ENCODE measurements around the gene RASGRF1. TPM values are rescaled to one million over a fixed set of nuclear protein-coding genes. Genes with fewer than 3 reads are reported as not detected.
A peak's percentile ranks its signal among the peaks of the same experiment; 100 is the strongest.

Gene RASGRF1, protein sequence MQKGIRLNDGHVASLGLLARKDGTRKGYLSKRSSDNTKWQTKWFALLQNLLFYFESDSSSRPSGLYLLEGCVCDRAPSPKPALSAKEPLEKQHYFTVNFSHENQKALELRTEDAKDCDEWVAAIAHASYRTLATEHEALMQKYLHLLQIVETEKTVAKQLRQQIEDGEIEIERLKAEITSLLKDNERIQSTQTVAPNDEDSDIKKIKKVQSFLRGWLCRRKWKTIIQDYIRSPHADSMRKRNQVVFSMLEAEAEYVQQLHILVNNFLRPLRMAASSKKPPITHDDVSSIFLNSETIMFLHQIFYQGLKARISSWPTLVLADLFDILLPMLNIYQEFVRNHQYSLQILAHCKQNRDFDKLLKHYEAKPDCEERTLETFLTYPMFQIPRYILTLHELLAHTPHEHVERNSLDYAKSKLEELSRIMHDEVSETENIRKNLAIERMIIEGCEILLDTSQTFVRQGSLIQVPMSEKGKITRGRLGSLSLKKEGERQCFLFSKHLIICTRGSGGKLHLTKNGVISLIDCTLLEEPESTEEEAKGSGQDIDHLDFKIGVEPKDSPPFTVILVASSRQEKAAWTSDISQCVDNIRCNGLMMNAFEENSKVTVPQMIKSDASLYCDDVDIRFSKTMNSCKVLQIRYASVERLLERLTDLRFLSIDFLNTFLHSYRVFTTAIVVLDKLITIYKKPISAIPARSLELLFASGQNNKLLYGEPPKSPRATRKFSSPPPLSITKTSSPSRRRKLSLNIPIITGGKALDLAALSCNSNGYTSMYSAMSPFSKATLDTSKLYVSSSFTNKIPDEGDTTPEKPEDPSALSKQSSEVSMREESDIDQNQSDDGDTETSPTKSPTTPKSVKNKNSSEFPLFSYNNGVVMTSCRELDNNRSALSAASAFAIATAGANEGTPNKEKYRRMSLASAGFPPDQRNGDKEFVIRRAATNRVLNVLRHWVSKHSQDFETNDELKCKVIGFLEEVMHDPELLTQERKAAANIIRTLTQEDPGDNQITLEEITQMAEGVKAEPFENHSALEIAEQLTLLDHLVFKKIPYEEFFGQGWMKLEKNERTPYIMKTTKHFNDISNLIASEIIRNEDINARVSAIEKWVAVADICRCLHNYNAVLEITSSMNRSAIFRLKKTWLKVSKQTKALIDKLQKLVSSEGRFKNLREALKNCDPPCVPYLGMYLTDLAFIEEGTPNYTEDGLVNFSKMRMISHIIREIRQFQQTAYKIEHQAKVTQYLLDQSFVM (N-terminal part only)
- not detected for total RNA-seq

DNA sequence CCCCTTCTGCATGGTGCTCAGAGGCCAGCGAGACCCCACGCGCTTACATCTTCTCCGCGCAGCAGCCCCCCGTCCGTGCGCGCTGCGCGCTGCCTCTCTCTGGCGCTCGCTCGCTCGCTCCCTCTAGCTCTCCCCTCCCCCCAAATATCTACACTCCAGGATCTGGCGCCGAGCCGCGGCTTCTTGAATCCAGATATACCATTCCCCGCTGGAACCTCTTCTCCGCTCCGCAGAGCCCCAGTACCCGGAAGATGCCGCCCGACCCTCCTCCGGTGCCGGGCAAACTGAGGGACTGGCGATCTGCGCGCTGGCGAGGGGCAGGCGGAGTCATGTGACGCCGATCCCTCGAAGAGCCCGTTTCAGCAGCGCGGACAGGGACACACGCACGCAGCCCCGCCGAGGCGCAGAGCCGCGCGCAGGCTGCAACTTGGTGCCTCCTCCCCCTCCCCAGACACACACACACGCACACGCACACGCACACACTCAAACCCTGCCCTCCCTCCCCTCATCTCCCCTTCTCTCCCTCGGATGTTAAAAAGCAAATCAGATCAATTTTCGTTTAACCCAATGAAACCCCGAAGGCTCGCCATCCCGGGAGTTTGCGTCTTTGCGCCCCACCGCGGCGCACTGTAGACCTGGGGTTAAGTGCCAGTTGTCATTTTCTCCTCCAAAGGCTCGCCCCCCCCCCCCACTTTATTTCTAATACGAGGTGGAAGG is at the start of gene RASGRF1:
RASGRF1 (minus strand) TSS at position 294 of the 717 bp plus-strand sequence; CDS start at position 12, 282 bp downstream.
- Mint-ChIP-seq H3K4me1 (peaks cover 4% of the 10 kb centered on the region), H3K27me3 (peaks cover 82% of the 10 kb centered on the region), H3K36me3 (no peaks in the 10 kb centered on the region), H3K9me3 (no peaks in the 10 kb centered on the region), H3K4me3 (peak within 1 kb of the TSS; percentile 64), H3K27ac (no peak within 1 kb of the TSS)
- DNase-seq: no peak

DNA sequence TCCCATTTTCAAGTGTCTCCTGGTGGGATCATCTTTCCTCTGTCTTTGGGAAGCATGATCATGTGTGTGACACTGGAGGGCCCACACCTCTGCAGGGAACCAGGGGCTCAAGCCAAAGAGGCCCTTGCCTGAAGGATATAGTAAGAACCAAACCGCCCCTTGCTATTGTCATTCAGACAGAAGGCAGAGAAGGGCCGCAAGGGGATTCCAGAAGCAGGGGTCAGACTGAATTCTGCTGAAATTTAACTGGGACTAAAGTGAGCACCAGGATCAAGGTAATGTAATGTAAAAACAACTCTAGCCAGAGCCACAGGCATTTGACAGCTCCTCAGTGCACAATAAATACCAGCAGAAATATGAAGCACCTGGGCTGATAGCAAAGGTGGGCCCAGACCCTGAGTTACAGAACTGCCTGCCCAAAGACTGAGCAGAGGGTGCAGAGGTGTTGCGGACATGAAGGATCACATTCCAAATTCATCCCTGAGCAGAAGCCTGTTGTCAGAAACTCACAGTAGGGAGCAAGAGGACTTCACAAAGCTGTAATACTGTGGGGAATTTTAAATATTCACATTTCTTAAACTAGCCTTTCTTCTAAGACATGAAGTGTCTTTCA is 46.0 kb upstream of the RASGRF1 start:
- Mint-ChIP-seq H3K27ac (no peak overlapping the region), H3K36me3 (no peaks in the 10 kb centered on the region), H3K4me3 (no peak overlapping the region), H3K4me1 (no peaks in the 10 kb centered on the region), H3K9me3 (no peaks in the 10 kb centered on the region), H3K27me3 (peaks cover 55% of the 10 kb centered on the region)
- no peak for DNase-seq

DNA sequence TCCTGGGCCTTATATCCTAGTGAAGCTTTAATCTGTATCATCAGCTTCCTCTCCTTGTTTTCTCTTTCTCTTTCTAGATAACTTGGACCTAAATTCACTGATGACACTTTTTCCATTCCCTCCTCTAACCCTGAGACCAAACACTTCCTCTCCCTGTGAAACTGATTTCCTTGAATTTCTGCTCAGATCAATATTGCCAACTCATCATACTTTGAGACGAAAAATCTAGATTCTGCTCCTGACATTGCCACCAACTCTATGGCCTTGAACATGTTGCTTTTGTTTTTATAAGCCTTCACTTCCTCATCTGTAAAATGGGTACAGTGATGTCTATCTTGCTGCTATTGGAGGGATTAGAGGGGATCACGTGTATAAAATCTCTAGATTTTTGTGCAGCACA is 42.7 kb upstream of the RASGRF1 start:
- no peak overlapping the region for H3K27ac Mint-ChIP-seq
- no peak for DNase-seq
- H3K36me3 Mint-ChIP-seq: no peaks in the 10 kb centered on the region
- peaks cover 48% of the 10 kb centered on the region for H3K27me3 Mint-ChIP-seq
- H3K4me3 Mint-ChIP-seq: no peak overlapping the region
- H3K4me1 Mint-ChIP-seq: no peaks in the 10 kb centered on the region
- no peaks in the 10 kb centered on the region for H3K9me3 Mint-ChIP-seq

DNA sequence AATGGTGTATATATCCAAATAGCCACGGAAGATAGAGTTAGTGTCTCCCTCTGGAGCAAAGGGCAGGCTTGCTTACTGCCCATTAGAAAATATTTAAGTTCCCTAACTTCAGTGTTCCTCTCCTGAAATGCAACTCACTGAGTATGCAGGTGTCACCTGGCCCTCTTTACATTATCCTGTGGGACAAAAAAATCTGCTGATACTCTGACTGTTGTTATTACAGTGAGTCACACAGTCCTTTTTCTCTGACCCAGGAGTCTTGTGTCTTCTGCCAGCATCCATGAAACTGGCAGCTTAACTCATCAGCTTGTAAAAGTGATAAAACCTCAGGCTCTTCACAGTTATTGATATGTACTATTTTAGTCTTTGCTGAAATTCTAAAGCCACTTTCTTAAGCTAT is 42.2 kb upstream of the RASGRF1 start:
- H3K27me3 Mint-ChIP-seq: peaks cover 45% of the 10 kb centered on the region
- no peak overlapping the region for H3K27ac Mint-ChIP-seq
- DNase-seq: no peak
- no peaks in the 10 kb centered on the region for H3K36me3 Mint-ChIP-seq
- H3K9me3 Mint-ChIP-seq: no peaks in the 10 kb centered on the region
- H3K4me1 Mint-ChIP-seq: no peaks in the 10 kb centered on the region
- no peak overlapping the region for H3K4me3 Mint-ChIP-seq

DNA sequence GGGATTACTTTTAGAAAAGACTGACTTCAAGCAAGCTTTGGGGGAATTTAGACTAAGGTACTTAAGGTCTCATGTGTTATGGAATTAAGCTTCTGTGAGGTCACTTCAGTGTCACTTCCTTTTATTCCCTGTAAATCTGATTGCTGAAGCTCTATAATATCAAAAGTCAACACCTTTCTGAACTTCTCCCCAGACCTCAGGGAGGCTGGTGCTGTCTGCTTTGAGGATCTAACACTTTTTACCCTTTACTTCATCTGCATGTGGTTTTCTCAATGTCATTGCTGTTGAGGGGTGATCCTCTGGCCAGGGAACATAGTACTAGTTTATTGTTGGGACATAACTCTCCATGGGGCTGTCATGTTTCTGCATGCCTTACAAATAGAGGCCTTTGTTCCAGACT is 41.8 kb upstream of the RASGRF1 start:
- no peak for DNase-seq
- Mint-ChIP-seq H3K4me3 (no peak overlapping the region), H3K27ac (no peak overlapping the region), H3K4me1 (no peaks in the 10 kb centered on the region), H3K36me3 (no peaks in the 10 kb centered on the region), H3K27me3 (peaks cover 49% of the 10 kb centered on the region), H3K9me3 (no peaks in the 10 kb centered on the region)

DNA sequence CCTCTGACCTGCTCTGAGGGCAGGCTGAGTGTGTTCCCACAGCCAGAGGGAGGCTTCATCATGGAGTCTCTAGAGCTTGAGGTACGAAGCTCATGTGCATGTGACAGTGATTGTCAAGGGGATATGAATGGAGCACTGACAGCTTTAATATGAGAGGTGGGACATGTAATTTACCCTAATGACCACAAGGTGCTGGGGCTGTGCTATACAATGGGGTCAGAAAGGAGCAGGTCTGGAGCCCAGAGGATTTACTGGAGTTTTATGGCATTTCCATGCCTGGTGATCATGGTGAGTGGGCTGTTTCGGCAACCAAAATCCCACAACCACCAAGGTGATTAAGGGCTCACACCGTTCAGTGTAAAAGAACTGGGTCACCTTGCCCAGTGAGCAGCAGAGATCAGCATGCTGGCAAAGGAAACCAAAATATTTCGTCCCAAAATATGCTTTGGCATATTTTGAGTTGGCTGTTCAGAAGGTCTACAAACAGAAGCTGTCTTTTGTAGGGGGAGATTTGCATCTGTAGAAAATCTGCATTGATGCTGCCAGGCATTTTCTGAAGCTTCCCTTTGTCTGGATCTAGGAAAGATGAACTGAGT is 40.1 kb upstream of the RASGRF1 start:
- DNase-seq: no peak
- Mint-ChIP-seq H3K9me3 (no peaks in the 10 kb centered on the region), H3K36me3 (no peaks in the 10 kb centered on the region), H3K27me3 (peaks cover 49% of the 10 kb centered on the region), H3K27ac (no peak overlapping the region), H3K4me3 (no peak overlapping the region), H3K4me1 (no peaks in the 10 kb centered on the region)

DNA sequence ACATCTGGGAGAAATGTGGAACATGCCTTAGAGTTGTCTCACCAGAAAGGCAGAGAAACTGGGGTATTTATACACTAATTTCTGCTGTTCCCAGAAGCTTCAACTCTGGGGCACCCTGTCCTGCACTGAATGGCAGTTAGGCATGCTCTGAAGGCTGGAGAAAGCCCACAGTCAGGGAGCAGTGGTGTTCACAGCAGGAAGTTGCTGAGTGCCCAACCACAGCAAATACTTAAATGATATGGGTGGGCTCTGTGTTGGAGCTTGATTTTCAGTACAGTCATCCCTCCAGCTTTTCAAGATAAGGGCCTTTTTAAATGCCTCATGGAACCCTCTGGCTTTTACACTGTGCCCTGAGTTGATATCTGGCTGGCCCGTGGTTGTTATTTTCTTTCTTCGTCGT is 38.7 kb upstream of the RASGRF1 start:
- Mint-ChIP-seq H3K9me3 (no peaks in the 10 kb centered on the region), H3K36me3 (no peaks in the 10 kb centered on the region), H3K27me3 (peaks cover 42% of the 10 kb centered on the region), H3K4me3 (no peak overlapping the region), H3K4me1 (no peaks in the 10 kb centered on the region), H3K27ac (no peak overlapping the region)
- DNase-seq: no peak

DNA sequence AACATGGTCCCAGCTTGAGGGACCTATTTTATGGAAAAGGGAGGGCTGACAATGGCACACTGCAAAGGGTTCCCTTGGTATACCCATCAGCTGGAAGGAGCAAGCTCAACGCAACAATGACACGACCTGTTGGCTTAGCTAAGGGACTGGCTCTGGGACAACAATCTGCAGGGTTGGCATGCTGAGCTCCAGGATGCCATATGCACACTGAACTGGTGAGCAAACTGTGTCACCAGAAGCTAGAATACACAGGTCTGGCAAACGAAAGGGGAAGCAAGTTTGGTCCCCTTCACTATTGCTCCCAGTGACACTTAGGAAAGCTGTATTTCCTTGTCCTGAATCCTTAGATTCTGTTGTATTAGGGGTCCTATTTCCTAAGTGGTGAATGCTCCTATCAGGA is 38.0 kb upstream of the RASGRF1 start:
- DNase-seq: no peak
- no peaks in the 10 kb centered on the region for H3K36me3 Mint-ChIP-seq
- no peaks in the 10 kb centered on the region for H3K9me3 Mint-ChIP-seq
- H3K4me3 Mint-ChIP-seq: no peak overlapping the region
- no peak overlapping the region for H3K27ac Mint-ChIP-seq
- no peaks in the 10 kb centered on the region for H3K4me1 Mint-ChIP-seq
- H3K27me3 Mint-ChIP-seq: peaks cover 37% of the 10 kb centered on the region

DNA sequence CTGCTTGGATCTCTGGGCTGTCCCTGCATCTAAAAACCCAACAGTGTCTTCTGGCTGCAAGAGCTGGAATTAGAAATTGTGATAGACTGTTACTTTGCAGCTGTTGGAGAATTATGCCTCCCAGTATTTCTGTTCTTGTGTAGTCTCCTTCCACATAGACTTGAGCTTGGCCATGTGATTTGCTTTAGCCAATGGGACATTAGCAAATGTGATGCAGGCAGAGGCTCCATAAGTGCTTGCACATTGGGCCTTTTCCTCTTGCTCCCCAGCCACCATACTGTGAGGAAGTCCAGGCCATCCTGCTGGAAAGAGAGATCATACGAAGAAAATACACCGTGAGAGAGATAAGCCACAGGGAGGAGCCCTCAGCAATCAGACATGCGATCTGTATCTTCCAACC is 33.8 kb upstream of the RASGRF1 start:
- H3K4me1 Mint-ChIP-seq: no peaks in the 10 kb centered on the region
- H3K27ac Mint-ChIP-seq: no peak overlapping the region
- DNase-seq: no peak
- no peaks in the 10 kb centered on the region for H3K9me3 Mint-ChIP-seq
- H3K27me3 Mint-ChIP-seq: peaks cover 33% of the 10 kb centered on the region
- no peak overlapping the region for H3K4me3 Mint-ChIP-seq
- H3K36me3 Mint-ChIP-seq: no peaks in the 10 kb centered on the region

DNA sequence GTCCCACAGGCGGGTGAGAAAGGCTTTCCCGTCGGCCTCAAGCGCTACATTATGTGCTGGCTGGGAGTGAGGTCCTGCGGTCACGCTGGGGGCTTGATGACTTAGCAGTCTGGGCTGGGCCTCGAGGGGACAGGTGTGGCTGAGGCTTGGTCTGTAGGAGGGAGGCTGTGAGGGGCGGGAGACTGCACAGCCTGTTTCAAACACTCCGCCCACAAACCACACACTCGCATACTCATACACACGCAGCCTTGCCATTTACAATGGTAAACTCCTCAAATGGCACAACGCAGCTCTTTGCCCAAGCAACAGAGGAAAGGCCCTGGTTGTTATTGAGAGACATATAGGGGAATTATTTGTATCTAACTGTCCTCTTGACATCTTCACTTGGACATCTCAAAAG is 32.4 kb upstream of the RASGRF1 start:
- DNase-seq: no peak
- Mint-ChIP-seq H3K4me3 (no peak overlapping the region), H3K4me1 (no peaks in the 10 kb centered on the region), H3K36me3 (no peaks in the 10 kb centered on the region), H3K27ac (no peak overlapping the region), H3K27me3 (peaks cover 28% of the 10 kb centered on the region), H3K9me3 (no peaks in the 10 kb centered on the region)

DNA sequence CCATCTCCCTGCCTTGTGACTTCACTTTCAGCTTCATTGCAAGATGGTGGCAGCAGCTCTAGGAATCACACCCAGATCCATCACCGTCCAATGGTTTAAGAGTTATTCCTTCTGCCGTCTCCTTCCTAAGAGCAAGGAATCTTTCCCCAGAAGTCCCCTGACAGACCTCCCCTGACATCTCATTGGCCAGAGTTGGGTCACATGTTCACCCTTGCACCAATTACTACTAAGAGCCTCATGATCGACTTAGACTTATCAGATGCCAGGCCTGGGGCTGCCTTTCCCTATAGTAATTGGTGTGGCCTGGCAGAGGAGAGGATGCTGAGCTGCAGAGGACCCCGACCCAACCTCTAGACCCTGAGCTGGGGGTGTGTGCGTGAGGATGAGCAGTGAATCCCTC is 31.8 kb upstream of the RASGRF1 start:
- no peak for DNase-seq
- Mint-ChIP-seq H3K4me1 (no peaks in the 10 kb centered on the region), H3K27ac (no peak overlapping the region), H3K36me3 (no peaks in the 10 kb centered on the region), H3K4me3 (no peak overlapping the region), H3K27me3 (peaks cover 25% of the 10 kb centered on the region), H3K9me3 (no peaks in the 10 kb centered on the region)

DNA sequence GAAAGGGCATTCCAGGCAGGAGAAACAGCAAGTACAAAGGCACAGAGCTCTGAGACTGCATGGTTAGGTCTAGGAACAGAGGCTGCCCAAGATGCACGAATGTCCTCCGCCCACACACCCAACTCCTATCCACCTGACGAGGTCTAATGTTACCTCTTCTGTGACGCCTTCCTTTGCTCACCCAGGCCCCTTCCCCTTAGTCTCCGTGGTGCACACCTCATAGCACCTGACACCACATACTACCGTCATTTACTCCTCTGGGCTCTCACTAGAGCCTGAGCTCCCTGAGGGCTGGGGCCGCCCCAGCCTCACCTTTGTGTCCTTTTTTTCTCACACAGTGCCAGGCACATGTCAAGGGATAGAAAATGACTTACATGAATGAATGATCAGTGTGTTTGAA is 31.0 kb upstream of the RASGRF1 start:
- no peak for DNase-seq
- no peak overlapping the region for H3K27ac Mint-ChIP-seq
- H3K4me3 Mint-ChIP-seq: no peak overlapping the region
- peaks cover 22% of the 10 kb centered on the region for H3K27me3 Mint-ChIP-seq
- no peaks in the 10 kb centered on the region for H3K36me3 Mint-ChIP-seq
- H3K4me1 Mint-ChIP-seq: no peaks in the 10 kb centered on the region
- H3K9me3 Mint-ChIP-seq: no peaks in the 10 kb centered on the region

DNA sequence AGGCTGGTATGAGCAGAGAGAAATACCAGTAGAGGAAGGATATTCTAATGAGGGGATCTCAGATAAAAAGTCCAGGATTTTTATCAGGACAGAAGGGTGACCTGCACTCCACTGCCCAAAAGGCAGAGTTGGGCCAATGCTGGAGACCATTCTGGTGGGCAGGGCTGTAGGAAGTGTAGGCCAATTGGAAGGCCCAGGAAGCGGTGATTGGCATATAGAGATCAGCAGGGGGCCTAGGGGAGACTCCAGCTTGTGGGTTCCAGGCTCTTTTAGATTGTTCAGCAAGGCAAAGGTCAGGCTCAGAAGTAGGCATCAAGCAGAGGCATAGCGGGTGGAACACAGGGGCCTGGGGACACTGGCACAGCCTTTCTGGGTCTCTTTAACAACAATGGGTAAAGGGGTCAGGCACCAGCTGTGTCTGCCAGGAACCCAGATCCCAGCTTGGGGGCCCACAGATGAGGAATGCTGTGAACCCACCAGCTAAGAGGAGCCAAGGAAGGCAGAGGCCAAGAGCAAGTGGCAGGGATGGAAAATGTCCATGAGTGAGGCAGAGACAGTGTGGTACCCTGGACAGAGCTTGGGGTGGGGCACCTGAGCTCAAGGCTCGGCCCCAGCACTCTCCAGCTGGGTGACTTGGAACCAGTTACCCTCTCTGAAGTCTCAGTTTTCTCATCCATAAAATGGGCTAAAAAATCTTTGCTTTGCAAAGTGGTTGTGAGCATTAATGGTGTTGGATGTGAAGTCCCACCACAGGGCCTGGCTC is 27.0 kb upstream of the RASGRF1 start:
- peaks cover 37% of the 10 kb centered on the region for H3K27me3 Mint-ChIP-seq
- H3K27ac Mint-ChIP-seq: no peak overlapping the region
- H3K9me3 Mint-ChIP-seq: no peaks in the 10 kb centered on the region
- no peaks in the 10 kb centered on the region for H3K4me1 Mint-ChIP-seq
- no peaks in the 10 kb centered on the region for H3K36me3 Mint-ChIP-seq
- DNase-seq: no peak
- no peak overlapping the region for H3K4me3 Mint-ChIP-seq
